ENCODE data around the gene ADAP1.
A peak's percentile ranks its signal among the peaks of the same experiment; 100 is the strongest.

Gene ADAP1

GRCh38 chr7:879706-880105 lies 74.8 kb downstream of the ADAP1 start:
- no peak for TF ChIP-seq CTCF (conservative IDR thresholded peaks at IDR 0.05; ENCODE audit: control insufficient read depth, insufficient read depth, low read depth, low read length)
- no peak for DNase-seq (ENCODE audit: low read depth)
- no peak overlapping the region for H3K4me3 ChIP-seq (ENCODE audit: control insufficient read depth, low read depth, low read length)

- no peak for DNase-seq (ENCODE audit: low read depth)
- TF ChIP-seq CTCF (conservative IDR thresholded peaks at IDR 0.05; ENCODE audit: control insufficient read depth, insufficient read depth, low read depth, low read length) = no peak
- H3K4me3 ChIP-seq (ENCODE audit: control insufficient read depth, low read depth, low read length) = no peak overlapping the region
Observed at GRCh38 chr7:879093-879492, 75.4 kb downstream of the ADAP1 start.

- no peak for DNase-seq (ENCODE audit: low read depth)
- peak overlapping the region; percentile 78 for H3K4me3 ChIP-seq (ENCODE audit: control insufficient read depth, low read depth, low read length)
- TF ChIP-seq CTCF (conservative IDR thresholded peaks at IDR 0.05; ENCODE audit: control insufficient read depth, insufficient read depth, low read depth, low read length) = no peak
Observed at GRCh38 chr7:877312-878232, 76.9 kb downstream of the ADAP1 start.

- no peak for DNase-seq (ENCODE audit: low read depth)
- H3K4me3 ChIP-seq (ENCODE audit: control insufficient read depth, low read depth, low read length) = peak overlapping the region; percentile 78
- no peak for TF ChIP-seq CTCF (conservative IDR thresholded peaks at IDR 0.05; ENCODE audit: control insufficient read depth, insufficient read depth, low read depth, low read length)
Observed at GRCh38 chr7:876972-877311, 77.5 kb downstream of the ADAP1 start.

GRCh38 chr7:876077-876971 lies 78.2 kb downstream of the ADAP1 start, which contains the start of gene GET4:
GET4 (plus strand) TSS chr7:876554; CDS start chr7:876646, 92 bp downstream.
- no peak for TF ChIP-seq CTCF (conservative IDR thresholded peaks at IDR 0.05; ENCODE audit: control insufficient read depth, insufficient read depth, low read depth, low read length)
- peak within 1 kb of the TSS; percentile 78 for H3K4me3 ChIP-seq (ENCODE audit: control insufficient read depth, low read depth, low read length)
- DNase-seq (ENCODE audit: low read depth) = peak; percentile 90

- DNase-seq (ENCODE audit: low read depth) = no peak
- no peak for TF ChIP-seq CTCF (conservative IDR thresholded peaks at IDR 0.05; ENCODE audit: control insufficient read depth, insufficient read depth, low read depth, low read length)
- H3K4me3 ChIP-seq (ENCODE audit: control insufficient read depth, low read depth, low read length) = peak overlapping the region; percentile 38
Observed at GRCh38 chr7:875476-876076, 78.9 kb downstream of the ADAP1 start.

All from fibroblast of mammary gland (primary cell).